ENCODE measurements around the gene RBL2. TPM values are rescaled to one million over a fixed set of nuclear protein-coding genes. Genes with fewer than 3 reads are reported as not detected.

Gene RBL2
- total RNA-seq, 1 experiment from 2014 or later = 33.4 TPM

DNA sequence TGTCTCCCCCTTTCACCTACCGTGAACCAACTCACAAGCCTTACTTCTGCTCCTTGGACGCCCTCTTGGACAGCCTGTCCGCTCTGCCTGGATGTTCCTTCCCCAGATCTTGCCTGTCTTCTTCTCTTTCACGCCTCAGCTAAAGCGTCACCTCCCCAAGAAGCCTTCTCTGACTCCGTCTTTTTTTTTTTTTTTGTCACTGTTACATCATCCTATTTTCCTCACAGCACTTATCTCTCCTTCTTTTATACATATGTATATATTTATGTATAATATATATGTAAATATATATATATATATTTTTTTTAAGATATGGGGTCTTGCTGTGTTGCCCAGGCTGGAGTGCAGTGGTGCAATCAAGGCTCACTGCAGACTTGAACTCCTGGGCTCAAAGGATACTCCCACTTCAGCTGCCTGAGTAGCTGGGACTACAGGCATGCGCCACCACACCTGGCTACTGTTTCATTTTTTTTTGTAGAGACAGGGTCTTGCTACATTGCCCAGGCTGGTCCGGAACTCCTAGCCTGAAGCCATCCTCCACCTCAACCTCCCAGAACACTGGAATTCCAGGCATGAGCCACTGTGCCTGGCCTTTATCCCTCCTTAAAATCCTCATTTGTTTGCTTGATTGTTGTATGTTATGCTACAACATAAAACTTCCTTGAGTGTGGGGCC, 85.3 kb downstream of the RBL2 start:
- no peaks in the 10 kb centered on the region for H3K36me3 ChIP-seq (ENCODE audit: control insufficient read depth in 1 of 2, insufficient read depth in 2 of 2, low read length in 2 of 2)
- no peaks in the 10 kb centered on the region for H3K79me2 ChIP-seq (ENCODE audit: insufficient read depth, low read length)
- no peak overlapping the region for H3K27ac ChIP-seq (ENCODE audit: low read depth, low read length)
- no peaks in the 10 kb centered on the region for H3K4me1 ChIP-seq (ENCODE audit: control insufficient read depth in 1 of 2, insufficient read depth in 2 of 2, low read length in 2 of 2)
- RAD21 ChIA-PET (ENCODE audit: low non-redundant PET in 1 of 2, low total read pairs in 2 of 2, uncharacterized antibody in 2 of 2, unreplicated experiment in 2 of 2) = no interaction called here
- no peaks in the 10 kb centered on the region for H3K9me3 ChIP-seq (ENCODE audit: control insufficient read depth in 1 of 2, insufficient read depth in 1 of 2, low read depth in 1 of 2, low read length in 2 of 2)
- no peak overlapping the region for H2AFZ ChIP-seq (ENCODE audit: low read depth, low read length, poor library complexity, severe bottlenecking)
- no peak for ATAC-seq
- H3K9ac ChIP-seq (ENCODE audit: low read length) = no peak overlapping the region
- DNase-seq (ENCODE audit: low read depth, low spot score) = no peak
- TF ChIP-seq CBX3 (IDR thresholded peaks at IDR 0.05; ENCODE audit: low read depth) (no peak), RAD21 (IDR thresholded peaks at IDR 0.05; ENCODE audit: low read depth) (no peak), ELF1 (IDR thresholded peaks at IDR 0.05; ENCODE audit: borderline replicate concordance, low read depth) (no peak), ZNF274 (IDR thresholded peaks at IDR 0.05; ENCODE audit: low read depth, low read length) (no peak), TCF7L2 (IDR thresholded peaks at IDR 0.05; ENCODE audit: borderline replicate concordance, extremely low read depth, insufficient read depth, insufficient read length) (no peak), EGR1 (IDR thresholded peaks at IDR 0.05; ENCODE audit: low read depth) (no peak), JUND (IDR thresholded peaks at IDR 0.05) (no peak), POLR2A (IDR thresholded peaks at IDR 0.05; ENCODE audit: borderline replicate concordance, extremely low read depth, insufficient read depth, insufficient read length) (no peak), EZH2phosphoT487 (IDR thresholded peaks at IDR 0.05; ENCODE audit: borderline replicate concordance) (no peak), CEBPB (IDR thresholded peaks at IDR 0.05; ENCODE audit: low read depth) (no peak), POLR2AphosphoS5 (IDR thresholded peaks at IDR 0.05; ENCODE audit: low read depth, low read length) (no peak), FOSL1 (IDR thresholded peaks at IDR 0.05; ENCODE audit: low read depth) (no peak), SRF (IDR thresholded peaks at IDR 0.05; ENCODE audit: low read depth) (no peak), ZFX (IDR thresholded peaks at IDR 0.05) (no peak)
- TF ChIP-seq, protein P1, sequence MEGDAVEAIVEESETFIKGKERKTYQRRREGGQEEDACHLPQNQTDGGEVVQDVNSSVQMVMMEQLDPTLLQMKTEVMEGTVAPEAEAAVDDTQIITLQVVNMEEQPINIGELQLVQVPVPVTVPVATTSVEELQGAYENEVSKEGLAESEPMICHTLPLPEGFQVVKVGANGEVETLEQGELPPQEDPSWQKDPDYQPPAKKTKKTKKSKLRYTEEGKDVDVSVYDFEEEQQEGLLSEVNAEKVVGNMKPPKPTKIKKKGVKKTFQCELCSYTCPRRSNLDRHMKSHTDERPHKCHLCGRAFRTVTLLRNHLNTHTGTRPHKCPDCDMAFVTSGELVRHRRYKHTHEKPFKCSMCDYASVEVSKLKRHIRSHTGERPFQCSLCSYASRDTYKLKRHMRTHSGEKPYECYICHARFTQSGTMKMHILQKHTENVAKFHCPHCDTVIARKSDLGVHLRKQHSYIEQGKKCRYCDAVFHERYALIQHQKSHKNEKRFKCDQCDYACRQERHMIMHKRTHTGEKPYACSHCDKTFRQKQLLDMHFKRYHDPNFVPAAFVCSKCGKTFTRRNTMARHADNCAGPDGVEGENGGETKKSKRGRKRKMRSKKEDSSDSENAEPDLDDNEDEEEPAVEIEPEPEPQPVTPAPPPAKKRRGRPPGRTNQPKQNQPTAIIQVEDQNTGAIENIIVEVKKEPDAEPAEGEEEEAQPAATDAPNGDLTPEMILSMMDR (IDR thresholded peaks at IDR 0.05 in 2 of 3, conservative IDR thresholded peaks at IDR 0.05 in 1 of 3; ENCODE audit: borderline replicate concordance in 1 of 3, insufficient read depth in 1 of 3, low read depth in 2 of 3, low read length in 2 of 3) = no peak
- TF ChIP-seq, protein P2, sequence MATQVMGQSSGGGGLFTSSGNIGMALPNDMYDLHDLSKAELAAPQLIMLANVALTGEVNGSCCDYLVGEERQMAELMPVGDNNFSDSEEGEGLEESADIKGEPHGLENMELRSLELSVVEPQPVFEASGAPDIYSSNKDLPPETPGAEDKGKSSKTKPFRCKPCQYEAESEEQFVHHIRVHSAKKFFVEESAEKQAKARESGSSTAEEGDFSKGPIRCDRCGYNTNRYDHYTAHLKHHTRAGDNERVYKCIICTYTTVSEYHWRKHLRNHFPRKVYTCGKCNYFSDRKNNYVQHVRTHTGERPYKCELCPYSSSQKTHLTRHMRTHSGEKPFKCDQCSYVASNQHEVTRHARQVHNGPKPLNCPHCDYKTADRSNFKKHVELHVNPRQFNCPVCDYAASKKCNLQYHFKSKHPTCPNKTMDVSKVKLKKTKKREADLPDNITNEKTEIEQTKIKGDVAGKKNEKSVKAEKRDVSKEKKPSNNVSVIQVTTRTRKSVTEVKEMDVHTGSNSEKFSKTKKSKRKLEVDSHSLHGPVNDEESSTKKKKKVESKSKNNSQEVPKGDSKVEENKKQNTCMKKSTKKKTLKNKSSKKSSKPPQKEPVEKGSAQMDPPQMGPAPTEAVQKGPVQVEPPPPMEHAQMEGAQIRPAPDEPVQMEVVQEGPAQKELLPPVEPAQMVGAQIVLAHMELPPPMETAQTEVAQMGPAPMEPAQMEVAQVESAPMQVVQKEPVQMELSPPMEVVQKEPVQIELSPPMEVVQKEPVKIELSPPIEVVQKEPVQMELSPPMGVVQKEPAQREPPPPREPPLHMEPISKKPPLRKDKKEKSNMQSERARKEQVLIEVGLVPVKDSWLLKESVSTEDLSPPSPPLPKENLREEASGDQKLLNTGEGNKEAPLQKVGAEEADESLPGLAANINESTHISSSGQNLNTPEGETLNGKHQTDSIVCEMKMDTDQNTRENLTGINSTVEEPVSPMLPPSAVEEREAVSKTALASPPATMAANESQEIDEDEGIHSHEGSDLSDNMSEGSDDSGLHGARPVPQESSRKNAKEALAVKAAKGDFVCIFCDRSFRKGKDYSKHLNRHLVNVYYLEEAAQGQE (IDR thresholded peaks at IDR 0.05; ENCODE audit: low read depth) = no peak
- TF ChIP-seq, protein P3, sequence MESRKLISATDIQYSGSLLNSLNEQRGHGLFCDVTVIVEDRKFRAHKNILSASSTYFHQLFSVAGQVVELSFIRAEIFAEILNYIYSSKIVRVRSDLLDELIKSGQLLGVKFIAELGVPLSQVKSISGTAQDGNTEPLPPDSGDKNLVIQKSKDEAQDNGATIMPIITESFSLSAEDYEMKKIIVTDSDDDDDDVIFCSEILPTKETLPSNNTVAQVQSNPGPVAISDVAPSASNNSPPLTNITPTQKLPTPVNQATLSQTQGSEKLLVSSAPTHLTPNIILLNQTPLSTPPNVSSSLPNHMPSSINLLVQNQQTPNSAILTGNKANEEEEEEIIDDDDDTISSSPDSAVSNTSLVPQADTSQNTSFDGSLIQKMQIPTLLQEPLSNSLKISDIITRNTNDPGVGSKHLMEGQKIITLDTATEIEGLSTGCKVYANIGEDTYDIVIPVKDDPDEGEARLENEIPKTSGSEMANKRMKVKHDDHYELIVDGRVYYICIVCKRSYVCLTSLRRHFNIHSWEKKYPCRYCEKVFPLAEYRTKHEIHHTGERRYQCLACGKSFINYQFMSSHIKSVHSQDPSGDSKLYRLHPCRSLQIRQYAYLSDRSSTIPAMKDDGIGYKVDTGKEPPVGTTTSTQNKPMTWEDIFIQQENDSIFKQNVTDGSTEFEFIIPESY (IDR thresholded peaks at IDR 0.05; ENCODE audit: extremely low read depth, insufficient replicate concordance, low read length) = no peak
- TF ChIP-seq, protein P4, sequence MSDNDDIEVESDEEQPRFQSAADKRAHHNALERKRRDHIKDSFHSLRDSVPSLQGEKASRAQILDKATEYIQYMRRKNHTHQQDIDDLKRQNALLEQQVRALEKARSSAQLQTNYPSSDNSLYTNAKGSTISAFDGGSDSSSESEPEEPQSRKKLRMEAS (IDR thresholded peaks at IDR 0.05) = no peak
- POLR2A ChIA-PET = no interaction called here
- H4K20me1 ChIP-seq (ENCODE audit: insufficient read depth) = no peaks in the 10 kb centered on the region
- H3K9me2 ChIP-seq (ENCODE audit: insufficient read depth) = no peaks in the 10 kb centered on the region
- H3K4me3 ChIP-seq (replicated peaks in 1 of 2; ENCODE audit: low read depth in 1 of 2, low read length in 2 of 2) = no peak overlapping the region
- no peaks in the 10 kb centered on the region for H3K27me3 ChIP-seq (ENCODE audit: insufficient read depth, low read length)
- intact Hi-C loops (cut with micrococcal nuclease) = no loop called here
- H3K4me2 ChIP-seq (ENCODE audit: low read length) = no peak overlapping the region
- CTCF ChIA-PET = no interaction called here
- BruUV-seq (replicated peaks) = no TSS peak
